ENCODE measurements around the gene S100B.
A peak's percentile ranks its signal among the peaks of the same experiment; 100 is the strongest.
"Not testable (repeated sequence)": the region's sequence is repeated elsewhere in the genome, so short reads cannot be mapped to it uniquely, and the experiment has no call there.

Gene S100B

DNA sequence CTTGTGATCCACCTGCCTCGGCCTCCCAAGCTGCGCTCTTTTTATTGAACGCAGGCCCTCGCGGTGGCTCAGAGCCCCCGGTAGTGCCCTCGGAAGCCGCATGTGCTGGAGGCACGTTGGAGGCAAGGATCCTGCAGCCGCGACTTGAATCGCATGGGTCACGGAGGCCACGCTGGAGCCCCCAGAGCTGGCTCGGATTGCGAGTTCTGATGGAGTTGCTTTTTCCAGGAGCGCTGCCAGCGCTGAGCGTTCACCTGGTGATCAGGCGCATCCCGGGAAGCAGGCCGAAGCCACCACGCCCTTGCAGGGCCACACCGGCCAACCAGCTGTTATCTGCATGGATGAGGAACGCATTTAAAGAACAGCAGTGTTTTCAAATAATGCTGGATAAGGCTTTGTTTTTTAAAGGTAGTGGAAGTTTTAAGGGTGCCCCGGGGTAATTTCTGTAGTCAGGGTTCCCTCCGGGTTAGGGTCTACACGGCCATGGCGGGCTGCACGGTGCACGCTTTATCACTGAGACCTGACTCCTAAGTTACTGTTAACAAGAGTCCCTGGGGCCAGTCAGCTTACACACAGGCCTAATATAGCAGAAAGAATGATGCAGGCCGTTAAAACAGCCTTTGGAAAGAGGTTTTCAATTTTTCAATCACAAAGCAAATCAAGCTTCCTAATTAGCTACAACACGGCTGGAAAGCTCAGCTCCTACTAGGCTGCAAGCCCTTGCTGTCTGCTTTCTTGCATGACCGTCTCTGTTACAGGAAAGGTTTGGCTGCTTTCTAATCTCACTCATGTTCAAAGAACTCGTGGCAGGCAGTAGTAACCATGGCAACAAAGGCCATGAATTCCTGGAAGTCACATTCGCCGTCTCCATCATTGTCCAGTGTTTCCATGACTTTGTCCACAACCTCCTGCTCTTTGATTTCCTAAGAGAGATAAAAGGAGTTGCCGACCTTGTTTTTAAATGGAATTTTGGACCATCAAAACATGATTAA, 6.0 kb downstream of the S100B start:
- DNase-seq: peak; percentile 89

GRCh38 chr21:46597896-46598343, 7.0 kb downstream of the S100B start:
- DNase-seq: no peak

GRCh38 chr21:46597031-46597430, 7.9 kb downstream of the S100B start:
- no peak for DNase-seq

DNA sequence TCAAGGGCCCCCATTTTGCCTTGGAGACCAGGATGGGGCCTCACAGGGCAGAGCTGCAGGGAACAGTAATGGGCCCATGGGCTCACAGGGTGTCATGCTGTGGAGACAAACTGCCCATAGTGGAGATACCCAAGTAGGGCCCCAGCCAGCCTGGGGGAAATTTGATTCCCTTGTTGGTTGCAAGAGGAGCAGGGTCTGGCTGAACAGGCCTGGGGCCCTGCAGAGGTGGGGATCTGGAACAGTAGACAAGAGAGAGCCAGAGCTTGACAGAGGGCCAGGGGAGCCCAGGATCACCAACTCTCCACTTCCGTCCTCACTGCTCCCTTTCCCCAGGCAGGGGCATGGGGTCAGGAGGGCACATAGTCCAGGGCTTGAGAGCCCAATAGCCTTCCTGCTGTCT, 8.7 kb downstream of the S100B start:
- no peak for DNase-seq

DNA sequence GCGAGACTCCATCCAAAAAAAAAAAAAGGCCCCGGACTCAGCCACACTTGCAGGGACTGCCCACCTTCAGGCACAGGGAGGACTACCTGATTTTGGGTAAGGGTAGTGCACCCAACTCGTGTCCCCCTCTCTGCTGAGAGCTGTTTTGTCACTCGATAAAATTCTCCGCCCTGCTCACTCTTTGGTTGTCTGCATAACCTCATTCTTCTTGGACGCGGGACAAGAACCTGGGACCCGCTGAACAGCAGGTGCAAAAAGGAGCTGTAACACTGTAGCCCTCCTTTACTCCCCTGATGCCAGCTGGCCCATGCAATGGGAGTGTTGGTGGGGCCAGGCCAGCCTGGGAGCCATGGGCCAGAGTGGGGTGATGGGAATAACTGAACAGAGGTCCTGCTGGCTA, 10.6 kb downstream of the S100B start:
- no peak for DNase-seq

DNA sequence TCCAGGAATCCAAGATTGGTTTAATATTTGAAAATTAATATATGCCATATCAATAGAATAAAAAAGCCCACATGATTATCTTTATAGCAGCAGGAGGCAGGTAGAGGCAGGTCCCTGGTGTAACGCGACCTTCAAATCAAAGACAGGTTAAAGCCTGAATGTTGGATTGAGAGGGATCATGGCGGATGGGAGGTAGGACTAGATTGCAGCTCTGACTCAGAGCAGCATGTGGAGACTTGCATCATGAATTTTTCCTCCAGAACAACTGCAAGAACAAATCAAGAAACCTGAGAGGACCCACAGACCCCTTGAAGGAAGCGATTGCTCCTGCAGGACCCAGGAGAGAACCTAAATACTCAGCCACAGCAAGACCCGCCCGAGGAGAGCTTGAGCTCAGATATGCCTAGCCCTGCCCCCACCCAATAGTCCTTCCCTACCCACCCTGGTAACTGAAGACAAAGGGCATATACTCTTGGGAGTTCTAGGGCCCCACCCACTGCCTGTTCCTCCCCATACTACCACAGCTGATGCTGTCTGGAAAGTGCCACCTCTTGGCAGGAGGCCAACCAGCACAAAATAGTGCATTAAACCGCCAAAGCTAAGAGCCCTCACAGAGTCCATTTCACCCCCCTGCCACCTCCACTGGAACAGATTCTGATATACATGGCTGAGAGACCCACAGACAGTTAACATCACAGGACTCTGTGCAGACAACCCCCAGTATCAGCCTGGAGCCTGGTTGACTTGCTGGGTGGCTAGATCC, 19.5 kb downstream of the S100B start:
- DNase-seq: no peak

- no peak for DNase-seq
These were observed 23.0 kb downstream of the S100B start for GRCh38 chr21:46581780-46582307.

- DNase-seq: not testable (repeated sequence)
These were observed 25.5 kb downstream of the S100B start for GRCh38 chr21:46579394-46579793.

- not testable (repeated sequence) for DNase-seq
These were observed 27.1 kb downstream of the S100B start for GRCh38 chr21:46577786-46578185.

GRCh38 chr21:46572850-46573249, 32.0 kb downstream of the S100B start:
- DNase-seq: no peak

DNA sequence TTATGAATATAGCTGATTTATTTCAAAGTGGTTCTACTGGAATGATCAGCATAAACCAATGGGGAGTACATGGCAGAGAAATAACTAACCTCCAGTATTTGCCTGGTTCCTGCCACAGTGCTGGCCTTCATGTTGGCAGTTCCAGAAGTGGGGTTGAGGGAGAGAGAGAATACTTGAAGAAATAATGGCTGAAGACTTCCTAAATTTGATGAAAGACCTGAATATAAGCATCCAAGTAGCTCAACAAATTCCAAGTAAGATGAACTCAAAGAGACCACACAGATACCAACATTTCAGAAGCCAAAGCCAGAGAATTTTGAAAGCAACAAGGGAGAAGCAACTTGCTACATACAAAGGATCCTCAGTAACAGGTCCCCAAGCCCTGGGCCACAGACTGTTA, 34.3 kb downstream of the S100B start:
- no peak for DNase-seq

DNA sequence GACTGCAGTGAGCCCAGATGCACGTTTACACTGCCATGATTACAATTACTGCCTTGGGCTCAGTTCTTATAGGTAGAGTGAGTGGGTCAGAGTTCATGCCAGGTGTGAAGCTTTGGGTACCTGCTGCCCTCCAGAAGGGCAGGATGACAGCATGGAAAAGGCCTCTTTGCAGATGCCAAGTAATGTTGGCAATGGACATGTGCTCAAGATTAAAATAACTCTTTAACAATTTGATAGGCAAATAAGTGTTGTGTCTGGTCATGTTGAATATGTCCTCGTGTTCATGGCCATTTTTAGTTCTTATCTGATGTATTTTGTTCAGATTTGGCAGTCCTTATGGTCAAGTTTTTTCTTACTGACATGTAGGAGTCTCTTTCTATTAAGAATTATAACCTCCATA, 34.8 kb downstream of the S100B start:
- DNase-seq: no peak

- peak; percentile 43 for DNase-seq
These were observed 35.8 kb downstream of the S100B start for GRCh38 chr21:46569081-46569480.

GRCh38 chr21:46568562-46568961, 36.3 kb downstream of the S100B start:
- no peak for DNase-seq

DNA sequence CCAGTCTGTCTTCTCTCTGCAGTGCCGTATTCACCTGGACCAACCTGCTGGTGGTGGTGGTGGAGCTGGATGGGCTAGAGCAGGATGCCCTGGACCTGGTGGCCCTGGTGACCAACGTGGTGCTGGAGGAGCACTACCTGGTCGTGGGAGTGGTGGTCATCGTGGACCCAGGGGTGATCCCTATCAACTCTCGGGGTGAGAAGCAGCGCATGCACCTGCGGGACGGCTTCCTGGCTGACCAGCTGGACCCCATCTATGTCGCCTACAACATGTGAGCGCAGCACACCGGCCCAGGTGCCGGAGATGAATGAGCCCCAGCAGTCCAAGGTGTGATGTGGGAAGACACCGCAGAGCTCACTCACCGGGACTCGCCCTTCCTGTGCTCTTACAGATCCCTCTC, 37.5 kb downstream of the S100B start:
- DNase-seq: no peak

GRCh38 chr21:46564391-46564790, 40.5 kb downstream of the S100B start:
- DNase-seq: peak; percentile 5

- no peak for DNase-seq
These were observed 41.8 kb downstream of the S100B start for GRCh38 chr21:46562964-46563607.

DNA sequence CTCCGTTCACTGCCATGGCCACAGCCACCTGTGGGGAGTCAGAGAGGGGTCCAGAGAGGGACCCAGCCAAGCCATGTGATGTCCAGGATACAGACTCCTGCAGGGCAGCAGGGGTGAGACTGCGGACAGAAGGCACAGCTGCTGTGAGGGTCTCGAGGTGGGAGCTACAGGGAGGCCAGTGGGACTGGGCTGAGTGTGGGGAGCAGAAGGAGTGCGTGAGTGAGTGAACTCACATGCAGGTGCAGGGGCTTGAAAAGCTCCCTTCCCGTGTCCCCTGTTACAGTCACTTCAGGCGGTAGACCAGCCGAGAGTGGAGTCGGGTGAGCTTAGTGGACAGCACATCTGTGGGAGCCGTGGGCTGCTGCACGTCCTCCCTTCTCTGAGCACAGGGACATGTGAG, 42.4 kb downstream of the S100B start:
- DNase-seq: no peak

DNA sequence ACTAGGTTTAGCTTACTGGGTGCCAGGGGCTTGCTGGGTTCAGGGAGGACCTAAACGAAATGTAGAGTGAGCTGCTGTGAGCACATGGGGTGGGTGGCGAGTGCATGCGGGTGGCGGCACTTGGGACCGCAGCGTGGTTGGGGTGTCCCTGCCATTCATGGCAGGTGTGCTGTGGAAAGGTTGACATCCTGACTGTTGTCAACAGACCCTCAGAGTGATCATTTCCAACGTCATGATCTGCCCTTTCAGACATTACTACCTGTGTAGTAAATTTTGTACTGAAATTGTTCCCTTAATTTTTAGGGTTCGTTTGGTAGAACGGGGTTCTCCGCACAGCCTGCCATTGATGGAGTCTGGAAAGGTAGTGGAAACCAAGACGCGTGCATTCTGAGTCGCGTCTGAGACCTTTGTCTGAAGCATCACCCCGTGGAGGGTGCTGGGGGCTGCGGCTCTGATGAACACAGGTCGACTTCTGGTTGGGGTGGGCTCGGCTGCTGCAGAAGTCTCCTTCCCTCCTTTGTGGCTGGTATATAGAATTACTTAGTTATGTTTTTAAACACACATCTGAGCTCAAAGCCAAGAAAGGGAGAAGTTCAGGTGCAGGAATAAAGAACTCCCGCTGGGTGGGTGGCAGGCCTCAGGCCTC, 43.3 kb downstream of the S100B start:
- no peak for DNase-seq

- DNase-seq: no peak
These were observed 44.1 kb downstream of the S100B start for GRCh38 chr21:46560568-46561444.

DNA sequence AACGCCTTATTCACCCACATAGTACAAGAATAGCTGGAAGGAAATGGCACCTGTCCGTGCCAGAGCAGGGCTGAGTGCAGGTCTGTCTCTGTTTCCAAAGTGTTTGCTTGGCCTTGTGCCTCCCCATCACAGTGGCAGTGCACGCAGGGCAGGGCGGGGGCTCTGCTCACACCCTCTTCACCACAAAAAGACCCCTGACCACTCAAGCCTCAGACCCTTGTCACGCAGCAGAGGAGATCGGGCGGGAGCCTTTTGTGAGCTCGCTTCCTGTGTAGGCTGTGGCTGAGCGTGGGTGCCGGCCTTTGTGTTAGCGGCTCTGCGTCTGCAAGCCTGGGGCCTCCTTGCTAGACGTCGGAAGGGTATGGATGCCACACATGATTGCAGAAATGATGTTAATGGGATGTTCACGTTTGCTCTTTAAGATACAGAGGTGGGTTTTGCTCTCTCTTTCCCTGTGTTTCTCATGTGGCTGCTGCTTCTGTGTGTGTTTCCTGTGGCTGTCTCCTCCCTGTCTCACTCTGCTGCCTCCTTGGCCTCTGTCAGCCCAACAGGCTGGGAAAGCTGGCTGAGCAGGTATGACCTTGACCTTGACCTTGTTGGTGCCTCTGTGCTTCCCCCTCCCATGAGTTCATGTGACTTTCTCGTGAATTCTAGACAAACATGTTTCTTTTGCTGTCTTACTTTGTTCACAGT, 45.4 kb downstream of the S100B start:
- no peak for DNase-seq

Measured in fibroblast of upper back skin (primary cell).